ENCODE data around the gene KIAA1549. TPM values are rescaled to one million over a fixed set of nuclear protein-coding genes. Genes with fewer than 3 reads are reported as not detected.

KIAA1549 gene
- total and polyA plus RNA-seq, 2 of the 8 experiments (the other 6 are each of a cell fraction or from before 2014, with no cell fraction given), result 6.5 to 17.3 TPM

DNA sequence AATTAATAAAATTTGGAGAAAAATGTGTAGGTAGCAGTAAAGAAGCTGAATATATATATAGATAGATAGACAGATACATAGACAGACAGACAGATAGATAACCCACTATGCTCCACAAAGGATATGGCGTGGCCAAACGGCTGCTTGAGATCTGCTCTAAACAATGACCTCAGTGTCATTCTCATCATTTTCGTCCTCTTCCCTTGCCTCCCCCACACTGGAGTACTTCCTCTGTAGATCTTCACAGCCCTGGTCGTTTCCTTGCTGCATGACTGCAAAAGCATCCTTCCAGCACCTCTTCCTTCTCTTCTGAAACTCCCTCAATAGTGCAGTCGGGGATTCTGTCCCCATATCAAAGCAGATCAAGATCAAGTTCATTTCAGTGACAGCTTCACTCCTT, 147.6 kb downstream of the KIAA1549 start:
- ChIA-PET CTCF (ENCODE audit: partially characterized antibody) (interaction anchor here (0.9 kb wide), 2 partner anchors 8 to 29 kb away, joined by 3 read pairs; no protein-coding TSS in a partner anchor), POLR2A (ENCODE audit: partially characterized antibody) (no interaction called here)
- no peak overlapping the region for H2BK20ac ChIP-seq (ENCODE audit: low read length)
- TF ChIP-seq RBBP5 (IDR thresholded peaks at IDR 0.05; ENCODE audit: borderline replicate concordance, low read depth, low read length) (no peak), EP300 (IDR thresholded peaks at IDR 0.05; ENCODE audit: borderline replicate concordance in 1 of 2, low read depth in 2 of 2, low read length in 2 of 2) (no peak), NRF1 (IDR thresholded peaks at IDR 0.05; ENCODE audit: low read depth, low read length) (no peak), TBP (IDR thresholded peaks at IDR 0.05; ENCODE audit: low read depth, low read length) (no peak), POLR2AphosphoS5 (IDR thresholded peaks at IDR 0.05; ENCODE audit: low read depth, low read length) (no peak), MAX (IDR thresholded peaks at IDR 0.05) (no peak), EZH2 (IDR thresholded peaks at IDR 0.05; ENCODE audit: low read depth, low read length, severe bottlenecking) (no peak), BRCA1 (IDR thresholded peaks at IDR 0.05; ENCODE audit: low read depth, low read length) (no peak), SP4 (IDR thresholded peaks at IDR 0.05; ENCODE audit: low read length) (no peak), KDM4A (IDR thresholded peaks at IDR 0.05; ENCODE audit: low read depth, low read length, severe bottlenecking) (no peak), JUN (IDR thresholded peaks at IDR 0.05; ENCODE audit: low read depth, low read length) (no peak), CBX8 (IDR thresholded peaks at IDR 0.05; ENCODE audit: borderline replicate concordance, low read depth, low read length) (no peak), SIRT6 (IDR thresholded peaks at IDR 0.05; ENCODE audit: low read length) (no peak), HDAC2 (IDR thresholded peaks at IDR 0.05; ENCODE audit: borderline replicate concordance in 1 of 2, low read depth in 2 of 2, low read length in 2 of 2) (no peak), EGR1 (IDR thresholded peaks at IDR 0.05; ENCODE audit: borderline replicate concordance, low read depth, low read length) (no peak)

More for the DNA sequence above, 147.6 kb downstream of the KIAA1549 start:
- no peak for DNase-seq (ENCODE audit: low read depth in 1 of 2, low spot score in 2 of 2)
- no peaks in the 10 kb centered on the region for H3K79me2 ChIP-seq (ENCODE audit: control insufficient read depth in 1 of 2, insufficient read depth in 2 of 2, low read length in 2 of 2)
- no peak overlapping the region for H3K9ac ChIP-seq (replicated peaks in 1 of 4; ENCODE audit: extremely low read depth in 1 of 4, low read depth in 3 of 4, low read length in 3 of 4)
- no peaks in the 10 kb centered on the region for H3K27me3 ChIP-seq (replicated peaks in 1 of 4; ENCODE audit: control insufficient read depth in 3 of 4, extremely low read depth in 1 of 4, insufficient read depth in 3 of 4, low read length in 3 of 4)
- H3K79me1 ChIP-seq (ENCODE audit: low read depth, low read length), result no peaks in the 10 kb centered on the region
- H4K20me1 ChIP-seq (replicated peaks in 1 of 2; ENCODE audit: control insufficient read depth in 1 of 2, insufficient read depth in 2 of 2, low read length in 2 of 2), result no peaks in the 10 kb centered on the region
- H3K4me1 ChIP-seq (replicated peaks in 1 of 4; ENCODE audit: control insufficient read depth in 3 of 4, insufficient read depth in 4 of 4, low read length in 3 of 4), result no peaks in the 10 kb centered on the region
- H4K5ac ChIP-seq (ENCODE audit: insufficient read length, low read depth, low read length), result no peak overlapping the region
- no peak overlapping the region for H2AK5ac ChIP-seq (ENCODE audit: low read depth, low read length)
- H3K4ac ChIP-seq (replicated peaks; ENCODE audit: insufficient read length, low read depth, low read length), result no peak overlapping the region
- H3K4me2 ChIP-seq (ENCODE audit: insufficient read depth in 1 of 2, low read depth in 2 of 2, low read length in 2 of 2), result no peak overlapping the region
- no peak overlapping the region for H2BK15ac ChIP-seq (ENCODE audit: low read length)
- no peak overlapping the region for H4K91ac ChIP-seq (replicated peaks; ENCODE audit: insufficient read length, low read length)
- no peak overlapping the region for H3K27ac ChIP-seq (ENCODE audit: low read depth, low read length)
- WGBS, 2 experiments (ENCODE audit: extremely low coverage in 1 of 2, insufficient coverage in 1 of 2, insufficient read length in 1 of 2, insufficient replicate concordance in 2 of 2, low coverage in 1 of 2, low lambda C conversion rate in 2 of 2, missing lambda C conversion rate in 1 of 2), result 87% methylated on average over 5 of the region's 5 CpGs; no CpG with 5 or more reads in 1 of the 2 experiments
- H3K9me3 ChIP-seq (ENCODE audit: insufficient read depth in 2 of 2, low read depth in 1 of 2, low read length in 1 of 2), result no peaks in the 10 kb centered on the region
- no peak for FAIRE-seq
- no peak overlapping the region for H3K4me3 ChIP-seq (ENCODE audit: extremely low read depth in 1 of 4, insufficient read depth in 2 of 4, low read depth in 3 of 4, low read length in 4 of 4)
- H3K36me3 ChIP-seq (ENCODE audit: control insufficient read depth in 2 of 4, insufficient read depth in 4 of 4, low read length in 3 of 4), result peaks cover 0 to 15% (median 7%) of the 10 kb centered on the region in 4 experiments; a peak in 3 of 8 replicates
- H2BK12ac ChIP-seq (ENCODE audit: low read depth, low read length), result no peak overlapping the region
- no peak overlapping the region for H4K8ac ChIP-seq (ENCODE audit: extremely low read depth, insufficient read depth, low read length)
- no peak overlapping the region for H3K23ac ChIP-seq (ENCODE audit: insufficient read length)
- no peak overlapping the region for H3K14ac ChIP-seq (ENCODE audit: insufficient read length)
- no peak overlapping the region for H2AFZ ChIP-seq (ENCODE audit: low read length)
- no peaks in the 10 kb centered on the region for H3K23me2 ChIP-seq (ENCODE audit: low read depth, low read length)
- H2BK120ac ChIP-seq (replicated peaks; ENCODE audit: low read depth, low read length), result no peak overlapping the region
- no peak overlapping the region for H2BK5ac ChIP-seq (ENCODE audit: low read depth, low read length)
- no peak overlapping the region for H3K56ac ChIP-seq (replicated peaks; ENCODE audit: insufficient read length, low read depth, low read length)
- no peak overlapping the region for H3K18ac ChIP-seq (ENCODE audit: extremely low read depth, low read length)

Measured in H1 (cell line).